ENCODE results near the gene B3GALT5.
"Not testable (repeated sequence)": the region's sequence is repeated elsewhere in the genome, so short reads cannot be mapped to it uniquely, and the experiment has no call there.

Gene B3GALT5

DNA sequence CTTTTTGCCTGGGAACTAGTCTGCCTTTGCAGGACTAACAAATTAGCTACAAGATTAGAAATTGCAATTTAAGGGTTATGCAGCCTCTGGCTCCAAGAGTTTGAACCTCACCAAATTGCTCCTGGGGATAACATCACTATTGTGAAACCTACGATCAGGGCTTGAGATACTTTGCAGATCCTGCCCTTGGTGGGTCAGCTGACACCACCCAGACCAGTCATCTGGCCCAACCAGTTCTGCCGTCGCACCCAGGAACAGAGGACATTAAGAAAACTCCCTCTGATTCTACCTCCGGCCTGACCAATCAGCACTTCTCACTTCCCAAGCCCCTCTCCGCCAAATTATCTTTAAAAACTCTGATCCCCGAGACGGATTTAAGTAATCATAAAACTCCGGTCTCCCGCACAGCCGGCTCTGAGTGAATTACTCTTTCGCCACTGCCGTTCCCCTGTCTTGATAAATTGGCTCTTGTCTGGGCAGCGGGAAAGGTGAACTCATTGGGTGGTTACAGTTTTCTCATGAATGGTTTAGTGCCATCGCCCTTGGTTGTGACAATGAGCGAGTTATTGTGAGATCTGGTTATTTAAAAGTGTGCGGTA lies 32.9 kb upstream of the B3GALT5 start:
- TF ChIP-seq, protein P1, sequence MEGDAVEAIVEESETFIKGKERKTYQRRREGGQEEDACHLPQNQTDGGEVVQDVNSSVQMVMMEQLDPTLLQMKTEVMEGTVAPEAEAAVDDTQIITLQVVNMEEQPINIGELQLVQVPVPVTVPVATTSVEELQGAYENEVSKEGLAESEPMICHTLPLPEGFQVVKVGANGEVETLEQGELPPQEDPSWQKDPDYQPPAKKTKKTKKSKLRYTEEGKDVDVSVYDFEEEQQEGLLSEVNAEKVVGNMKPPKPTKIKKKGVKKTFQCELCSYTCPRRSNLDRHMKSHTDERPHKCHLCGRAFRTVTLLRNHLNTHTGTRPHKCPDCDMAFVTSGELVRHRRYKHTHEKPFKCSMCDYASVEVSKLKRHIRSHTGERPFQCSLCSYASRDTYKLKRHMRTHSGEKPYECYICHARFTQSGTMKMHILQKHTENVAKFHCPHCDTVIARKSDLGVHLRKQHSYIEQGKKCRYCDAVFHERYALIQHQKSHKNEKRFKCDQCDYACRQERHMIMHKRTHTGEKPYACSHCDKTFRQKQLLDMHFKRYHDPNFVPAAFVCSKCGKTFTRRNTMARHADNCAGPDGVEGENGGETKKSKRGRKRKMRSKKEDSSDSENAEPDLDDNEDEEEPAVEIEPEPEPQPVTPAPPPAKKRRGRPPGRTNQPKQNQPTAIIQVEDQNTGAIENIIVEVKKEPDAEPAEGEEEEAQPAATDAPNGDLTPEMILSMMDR (IDR thresholded peaks at IDR 0.05; ENCODE audit: low read depth, low read length): no peak
- H3K4me3 ChIP-seq (ENCODE audit: low read depth, low read length): no peak overlapping the region

DNA sequence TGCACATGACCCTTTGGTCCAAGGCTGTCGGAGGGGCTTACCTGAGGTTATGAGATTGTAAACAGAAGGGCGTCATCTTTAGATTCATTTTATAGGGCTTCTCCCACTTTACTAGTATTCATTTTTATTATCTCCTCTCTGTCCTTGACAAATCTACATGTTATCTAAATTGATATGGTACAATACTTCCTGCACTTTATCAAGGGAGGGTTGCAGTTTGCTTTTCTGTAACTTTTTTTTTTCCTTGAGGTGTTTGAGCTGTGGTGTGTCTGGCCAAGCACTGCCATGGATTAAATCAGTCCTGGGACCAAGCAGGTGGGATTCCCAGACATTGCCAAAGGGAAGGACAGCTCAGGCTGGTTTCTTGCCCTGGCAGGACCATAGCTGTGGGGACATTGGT lies 32.0 kb upstream of the B3GALT5 start:
- TF ChIP-seq, protein P1 (IDR thresholded peaks at IDR 0.05; ENCODE audit: low read depth, low read length): no peak
- no peak overlapping the region for H3K4me3 ChIP-seq (ENCODE audit: low read depth, low read length)

DNA sequence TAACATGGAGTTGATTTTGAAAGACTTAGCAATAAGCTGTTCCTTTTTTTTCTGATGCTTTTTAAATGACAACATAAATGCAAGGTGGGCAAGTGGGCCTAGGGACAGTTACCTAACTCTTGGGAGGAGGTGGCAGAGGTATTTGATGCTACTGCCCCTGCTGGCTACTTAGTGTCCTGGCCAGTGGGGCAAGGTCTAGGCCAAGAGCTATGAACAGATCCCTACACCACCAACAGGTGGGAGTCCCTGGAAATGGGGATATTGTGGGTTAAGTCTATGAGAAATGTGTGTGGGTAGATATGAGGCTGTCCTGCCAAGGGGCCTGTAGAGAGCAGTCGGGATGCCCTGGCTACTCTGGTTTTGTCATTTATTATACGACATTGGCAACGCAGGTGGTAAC lies 31.3 kb upstream of the B3GALT5 start:
- no peak overlapping the region for H3K4me3 ChIP-seq (ENCODE audit: low read depth, low read length)

DNA sequence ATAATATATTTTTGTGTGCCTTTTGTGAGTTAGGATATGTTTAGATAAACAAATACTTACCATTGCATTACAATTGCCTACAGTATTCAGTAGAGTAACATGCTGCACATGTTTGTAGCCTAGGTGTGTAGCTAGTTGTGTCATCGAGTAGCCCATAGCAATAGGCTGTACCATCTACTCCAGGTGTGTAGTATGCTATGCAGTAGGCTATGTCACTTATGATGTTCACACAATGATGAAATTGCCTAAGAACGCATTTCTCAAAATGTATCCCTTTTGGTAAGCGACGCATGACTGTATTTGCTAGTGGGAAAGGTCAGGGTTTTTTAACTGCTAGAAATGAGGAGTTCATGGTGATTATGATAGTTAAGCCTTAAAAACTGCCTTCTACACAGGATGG lies 30.0 kb upstream of the B3GALT5 start:
- TF ChIP-seq, protein P1 (IDR thresholded peaks at IDR 0.05; ENCODE audit: low read depth, low read length): no peak

More for the DNA sequence above, 31.3 kb upstream of the B3GALT5 start:
- TF ChIP-seq, protein P1 (IDR thresholded peaks at IDR 0.05; ENCODE audit: low read depth, low read length): no peak

DNA sequence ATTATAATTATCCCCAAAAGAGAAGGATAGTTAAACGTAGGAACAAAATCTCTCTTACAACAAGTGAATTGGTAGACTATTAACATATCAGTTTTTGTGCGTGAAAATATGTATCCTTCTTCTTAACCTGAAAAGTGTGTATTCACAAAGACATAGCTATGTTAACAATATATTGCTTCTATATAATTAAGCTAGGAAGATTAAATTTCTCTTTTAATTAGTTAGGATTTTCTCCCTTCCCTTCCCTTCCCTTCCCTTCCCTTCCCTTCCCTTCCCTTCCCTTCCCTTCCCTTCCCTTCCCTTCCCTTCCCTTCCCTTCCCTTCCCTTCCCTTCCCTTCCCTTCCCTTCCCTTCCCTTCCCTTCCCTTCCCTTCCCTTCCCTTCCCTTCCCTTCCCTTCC lies 29.2 kb upstream of the B3GALT5 start:
- not testable (repeated sequence) for H3K4me3 ChIP-seq (ENCODE audit: low read depth, low read length)

More for the DNA sequence above, 30.0 kb upstream of the B3GALT5 start:
- H3K4me3 ChIP-seq (ENCODE audit: low read depth, low read length): no peak overlapping the region

DNA sequence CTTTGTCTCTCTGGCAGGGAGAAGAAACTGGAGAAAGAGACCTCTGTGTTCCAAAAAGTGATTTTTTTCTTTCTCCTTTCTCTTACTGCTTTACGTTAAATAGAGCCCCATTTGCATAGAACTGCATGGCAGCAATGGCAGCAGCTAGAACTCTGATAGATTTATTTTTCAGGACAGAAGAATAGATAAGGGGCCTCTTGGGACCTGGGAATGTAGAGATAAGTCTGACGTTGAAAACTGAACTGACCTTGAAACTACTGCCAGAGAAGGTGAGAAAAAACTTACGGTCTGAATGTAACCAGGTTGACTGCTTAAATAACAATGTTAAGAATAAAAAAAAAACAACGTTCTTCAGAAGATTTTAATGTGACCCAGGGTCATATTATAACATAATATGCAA lies 25.4 kb upstream of the B3GALT5 start:
- TF ChIP-seq, protein P1 (IDR thresholded peaks at IDR 0.05; ENCODE audit: low read depth, low read length): no peak
- H3K4me3 ChIP-seq (ENCODE audit: low read depth, low read length): no peak overlapping the region

DNA sequence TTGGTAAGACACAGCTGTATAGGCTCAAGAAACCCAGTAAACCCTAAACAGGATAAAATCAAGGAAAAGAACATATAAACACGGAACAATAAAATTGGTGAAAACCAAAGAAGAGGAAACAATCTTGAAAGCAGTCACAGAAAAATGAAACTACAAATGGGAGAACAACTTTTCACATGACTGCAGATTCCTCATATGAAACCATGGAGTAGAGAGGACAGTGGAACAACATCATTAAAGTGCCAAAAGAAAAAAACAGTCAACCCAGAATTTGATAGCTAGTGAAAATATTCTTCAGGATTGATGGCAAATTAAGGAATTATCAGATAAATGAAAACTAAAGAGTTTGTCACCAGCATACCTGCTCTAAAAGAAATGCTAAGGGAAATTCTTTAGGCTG lies 23.9 kb upstream of the B3GALT5 start:
- TF ChIP-seq, protein P1 (IDR thresholded peaks at IDR 0.05; ENCODE audit: low read depth, low read length): no peak
- H3K4me3 ChIP-seq (ENCODE audit: low read depth, low read length): no peak overlapping the region

DNA sequence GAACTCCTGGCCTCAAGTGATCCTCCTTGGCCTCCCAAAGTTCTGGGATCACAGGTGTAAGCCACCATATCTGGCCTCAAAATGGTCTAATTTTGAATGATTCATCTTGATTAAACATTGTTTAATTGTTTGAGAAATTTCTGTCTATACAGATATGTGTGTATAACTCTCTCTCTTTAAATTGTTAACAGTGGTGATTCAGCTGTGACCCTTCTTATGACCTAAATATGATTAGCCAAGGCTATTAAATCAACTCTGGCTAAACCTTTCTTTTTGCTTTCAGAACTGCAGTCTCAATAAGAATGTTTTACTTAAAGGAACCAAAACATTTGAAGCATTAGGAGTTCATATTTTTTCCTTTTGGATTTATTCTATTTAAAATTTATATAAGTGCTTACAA lies 19.2 kb upstream of the B3GALT5 start:
- TF ChIP-seq, protein P1 (IDR thresholded peaks at IDR 0.05; ENCODE audit: low read depth, low read length): no peak
- H3K4me3 ChIP-seq (ENCODE audit: low read depth, low read length): no peak overlapping the region
